ENCODE data around the gene VPS11. TPM values are rescaled to one million over a fixed set of nuclear protein-coding genes. Genes with fewer than 3 reads are reported as not detected.

Gene VPS11
- total and polyA plus RNA-seq, 2 experiments from 2014 or later = 21.0 to 24.1 TPM

GRCh38 chr11:119088406-119088805, 20.8 kb downstream of the VPS11 start:
- 91 to 93% methylated on average over 9 of the region's 9 CpGs for WGBS, 2 experiments (ENCODE audit: low coverage in 1 of 2, low lambda C conversion rate in 2 of 2, missing lambda C conversion rate in 2 of 2)
- H3K27me3 ChIP-seq (replicated peaks; ENCODE audit: insufficient read depth) = no peaks in the 10 kb centered on the region
- no peaks in the 10 kb centered on the region for H3K9me2 ChIP-seq (ENCODE audit: insufficient read depth)
- peaks cover 51% of the 10 kb centered on the region for H3K79me2 ChIP-seq (ENCODE audit: insufficient read depth)
- H4K20me1 ChIP-seq (ENCODE audit: insufficient read depth) = no peaks in the 10 kb centered on the region
- H3K27ac ChIP-seq = no peak overlapping the region
- peaks cover 25% of the 10 kb centered on the region for H3F3A ChIP-seq (ENCODE audit: insufficient read depth)
- no peak for DNase-seq
- H3K4me1 ChIP-seq (ENCODE audit: insufficient read depth) = peaks cover 20% of the 10 kb centered on the region
- in situ Hi-C loops (cut with MboI) = no loop called here
- H2AFZ ChIP-seq = no peak overlapping the region
- no peaks in the 10 kb centered on the region for H3K9me3 ChIP-seq (ENCODE audit: low read depth)
- H3K36me3 ChIP-seq (ENCODE audit: low read depth) = no peaks in the 10 kb centered on the region
- H3K9ac ChIP-seq = no peak overlapping the region
- H3K4me2 ChIP-seq (ENCODE audit: unreplicated experiment) = no peak overlapping the region
- TF ChIP-seq EZH2phosphoT487 (IDR thresholded peaks at IDR 0.05; ENCODE audit: insufficient read depth, low read depth) = no peak
- TF ChIP-seq EZH2 (IDR thresholded peaks at IDR 0.05; ENCODE audit: insufficient read depth, poor library complexity, severe bottlenecking) = no peak
- no peak overlapping the region for H3K4me3 ChIP-seq

- H3K79me2 ChIP-seq (ENCODE audit: insufficient read depth) = peaks cover 60% of the 10 kb centered on the region
- H3K27ac ChIP-seq = no peak overlapping the region
- no peaks in the 10 kb centered on the region for H3K9me3 ChIP-seq (ENCODE audit: low read depth)
- DNase-seq = no peak
- no peaks in the 10 kb centered on the region for H3K27me3 ChIP-seq (replicated peaks; ENCODE audit: insufficient read depth)
- peaks cover 21% of the 10 kb centered on the region for H3F3A ChIP-seq (ENCODE audit: insufficient read depth)
- H3K9me2 ChIP-seq (ENCODE audit: insufficient read depth) = no peaks in the 10 kb centered on the region
- H4K20me1 ChIP-seq (ENCODE audit: insufficient read depth) = no peaks in the 10 kb centered on the region
- H3K4me3 ChIP-seq = no peak overlapping the region
- H3K4me1 ChIP-seq (ENCODE audit: insufficient read depth) = peaks cover 23% of the 10 kb centered on the region
- TF ChIP-seq EZH2 (IDR thresholded peaks at IDR 0.05; ENCODE audit: insufficient read depth, poor library complexity, severe bottlenecking) = no peak
- H3K4me2 ChIP-seq (ENCODE audit: unreplicated experiment) = no peak overlapping the region
- in situ Hi-C loops (cut with MboI) = no loop called here
- no peak overlapping the region for H3K9ac ChIP-seq
- H2AFZ ChIP-seq = no peak overlapping the region
- WGBS, 2 experiments (ENCODE audit: low coverage in 1 of 2, low lambda C conversion rate in 2 of 2, missing lambda C conversion rate in 2 of 2) = 91 to 100% methylated on average over 1 of the region's 1 CpG
- no peaks in the 10 kb centered on the region for H3K36me3 ChIP-seq (ENCODE audit: low read depth)
Measured at GRCh38 chr11:119089319-119089718, 21.7 kb downstream of the VPS11 start.

- H3K9ac ChIP-seq = no peak overlapping the region
- H4K20me1 ChIP-seq (ENCODE audit: insufficient read depth) = no peaks in the 10 kb centered on the region
- no peak overlapping the region for H3K4me2 ChIP-seq (ENCODE audit: unreplicated experiment)
- no peaks in the 10 kb centered on the region for H3K9me3 ChIP-seq (ENCODE audit: low read depth)
- no peaks in the 10 kb centered on the region for H3K36me3 ChIP-seq (ENCODE audit: low read depth)
- H3F3A ChIP-seq (ENCODE audit: insufficient read depth) = peaks cover 17% of the 10 kb centered on the region
- peaks cover 18% of the 10 kb centered on the region for H3K4me1 ChIP-seq (ENCODE audit: insufficient read depth)
- 59 to 64% methylated on average over 9 of the region's 9 CpGs for WGBS, 2 experiments (ENCODE audit: low coverage in 1 of 2, low lambda C conversion rate in 2 of 2, missing lambda C conversion rate in 2 of 2)
- DNase-seq = peak; percentile 32
- in situ Hi-C loops (cut with MboI) = no loop called here
- H2AFZ ChIP-seq = no peak overlapping the region
- H3K9me2 ChIP-seq (ENCODE audit: insufficient read depth) = no peaks in the 10 kb centered on the region
- no peaks in the 10 kb centered on the region for H3K27me3 ChIP-seq (replicated peaks; ENCODE audit: insufficient read depth)
- TF ChIP-seq EZH2 (IDR thresholded peaks at IDR 0.05; ENCODE audit: insufficient read depth, poor library complexity, severe bottlenecking) (no peak), EZH2phosphoT487 (IDR thresholded peaks at IDR 0.05; ENCODE audit: insufficient read depth, low read depth) (no peak)
- no peak overlapping the region for H3K4me3 ChIP-seq
- no peak overlapping the region for H3K27ac ChIP-seq
- peaks cover 60% of the 10 kb centered on the region for H3K79me2 ChIP-seq (ENCODE audit: insufficient read depth)
Measured at GRCh38 chr11:119091178-119091577, 23.6 kb downstream of the VPS11 start.

- H3K79me2 ChIP-seq (ENCODE audit: insufficient read depth) = peaks cover 51% of the 10 kb centered on the region
Measured at GRCh38 chr11:119091966-119092879, 24.6 kb downstream of the VPS11 start.

More at GRCh38 chr11:119091966-119092879, 24.6 kb downstream of the VPS11 start:
- H3K4me2 ChIP-seq (ENCODE audit: unreplicated experiment) = peak overlapping the region; percentile 98
- H3K27me3 ChIP-seq (replicated peaks; ENCODE audit: insufficient read depth) = no peaks in the 10 kb centered on the region
- in situ Hi-C loops (cut with MboI) = no loop called here
- H4K20me1 ChIP-seq (ENCODE audit: insufficient read depth) = no peaks in the 10 kb centered on the region
- peaks cover 22% of the 10 kb centered on the region for H3F3A ChIP-seq (ENCODE audit: insufficient read depth)
- TF ChIP-seq EZH2 (IDR thresholded peaks at IDR 0.05; ENCODE audit: insufficient read depth, poor library complexity, severe bottlenecking) (no peak), EZH2phosphoT487 (IDR thresholded peaks at IDR 0.05; ENCODE audit: insufficient read depth, low read depth) (no peak)
- peak; percentile 8 for DNase-seq
- no peak overlapping the region for H2AFZ ChIP-seq
- H3K9ac ChIP-seq = peak overlapping the region; percentile 87
- H3K4me3 ChIP-seq = peak overlapping the region; percentile 89
- WGBS, 2 experiments (ENCODE audit: low coverage in 1 of 2, low lambda C conversion rate in 2 of 2, missing lambda C conversion rate in 2 of 2) = 79 to 81% methylated on average over 13 of the region's 13 CpGs
- peaks cover 5% of the 10 kb centered on the region; the same call in 1 of the 2 replicates for H3K36me3 ChIP-seq (ENCODE audit: low read depth)
- H3K4me1 ChIP-seq (ENCODE audit: insufficient read depth) = peaks cover 18% of the 10 kb centered on the region
- no peak overlapping the region for H3K27ac ChIP-seq
- no peaks in the 10 kb centered on the region for H3K9me2 ChIP-seq (ENCODE audit: insufficient read depth)
- H3K9me3 ChIP-seq (ENCODE audit: low read depth) = no peaks in the 10 kb centered on the region
